Measurements from ENCODE around the gene PAQR9.
"Not testable (repeated sequence)": the region's sequence is repeated elsewhere in the genome, so short reads cannot be mapped to it uniquely, and the experiment has no call there.

The PAQR9 gene

GRCh38 chr3:142963516-142964448 lies at the start of gene PAQR9:
PAQR9 (minus strand) TSS chr3:142963674; CDS start chr3:142963336, 338 bp downstream.
- peak; percentile 82 for DNase-seq

- DNase-seq, result no peak
Measured at GRCh38 chr3:143011705-143012104, 48.2 kb upstream of the PAQR9 start.

- no peak for DNase-seq
Measured at GRCh38 chr3:143010024-143010423, 46.5 kb upstream of the PAQR9 start.

GRCh38 chr3:143004823-143005222 lies 41.3 kb upstream of the PAQR9 start:
- no peak for DNase-seq

GRCh38 chr3:143002727-143003126 lies 39.3 kb upstream of the PAQR9 start:
- no peak for DNase-seq

GRCh38 chr3:143002083-143002712 lies 38.7 kb upstream of the PAQR9 start:
- DNase-seq, result peak; percentile 71

GRCh38 chr3:143001369-143002082 lies 38.1 kb upstream of the PAQR9 start, which contains the start of gene U2SURP:
U2SURP (plus strand) TSS chr3:143001570; CDS start chr3:143001629, 59 bp downstream.
- DNase-seq, result peak; percentile 100

GRCh38 chr3:143001034-143001368 lies 37.5 kb upstream of the PAQR9 start:
- no peak for DNase-seq

- DNase-seq, result no peak
Measured at GRCh38 chr3:143000528-143000927, 37.1 kb upstream of the PAQR9 start.

GRCh38 chr3:142999881-143000280 lies 36.4 kb upstream of the PAQR9 start:
- no peak for DNase-seq

GRCh38 chr3:142998439-142998838 lies 35.0 kb upstream of the PAQR9 start:
- no peak for DNase-seq

GRCh38 chr3:142997330-142997729 lies 33.9 kb upstream of the PAQR9 start:
- DNase-seq, result no peak

- peak; percentile 75 for DNase-seq
Measured at GRCh38 chr3:142993958-142994442, 30.5 kb upstream of the PAQR9 start.

GRCh38 chr3:142992323-142992722 lies 28.8 kb upstream of the PAQR9 start:
- DNase-seq, result no peak

- DNase-seq, result no peak
Measured at GRCh38 chr3:142990721-142991120, 27.2 kb upstream of the PAQR9 start.

- DNase-seq, result not testable (repeated sequence)
Measured at GRCh38 chr3:142988826-142989225, 25.4 kb upstream of the PAQR9 start.

GRCh38 chr3:142988221-142988620 lies 24.7 kb upstream of the PAQR9 start:
- DNase-seq, result not testable (repeated sequence)

- DNase-seq, result no peak
Measured at GRCh38 chr3:142987707-142988106, 24.2 kb upstream of the PAQR9 start.

GRCh38 chr3:142987080-142987700 lies 23.7 kb upstream of the PAQR9 start:
- peak; percentile 75 for DNase-seq

- DNase-seq, result no peak
Measured at GRCh38 chr3:142984255-142984654, 20.8 kb upstream of the PAQR9 start.

GRCh38 chr3:142983318-142983717 lies 19.8 kb upstream of the PAQR9 start:
- DNase-seq, result no peak

- no peak for DNase-seq
Measured at GRCh38 chr3:142982038-142982773, 18.7 kb upstream of the PAQR9 start.

All from NCI-H1105 treated with DMSO at 0.1 percent for 48 hours (cell line).